Stimulated activated CD8-positive, alpha-beta memory T cell treated with anti-CD3 and anti-CD28 coated beads, Interleukin-4, amount 100 ng/mL, for 4 hours (primary cell): ENCODE measurements around the gene AKR1B1.

Source experiments
- DNase-seq, 2 donors: peaks; one replicate each; pipeline ENCODE4 v3.0.0-alpha.2; 2020; ENCODE audit warnings: low read depth in 2 of 2, low spot score in 1 of 2

AKR1B1 gene

GRCh38 chr7:134420424-134421125 lies 38.3 kb downstream of the AKR1B1 start:
- DNase-seq, result no peak

- no peak for DNase-seq
Measured at GRCh38 chr7:134419875-134420274, 39.0 kb downstream of the AKR1B1 start.

GRCh38 chr7:134419085-134419484 lies 39.8 kb downstream of the AKR1B1 start:
- DNase-seq, result no peak

- no peak for DNase-seq
Measured at GRCh38 chr7:134415700-134416099, 43.2 kb downstream of the AKR1B1 start.

- no peak for DNase-seq
Measured at GRCh38 chr7:134414109-134414508, 44.8 kb downstream of the AKR1B1 start.

- no peak for DNase-seq
Measured at GRCh38 chr7:134407311-134407710, 51.6 kb downstream of the AKR1B1 start.

GRCh38 chr7:134406431-134406830 lies 52.5 kb downstream of the AKR1B1 start:
- no peak for DNase-seq

GRCh38 chr7:134405299-134405698 lies 53.6 kb downstream of the AKR1B1 start:
- DNase-seq, result no peak

GRCh38 chr7:134403062-134403461 lies 55.8 kb downstream of the AKR1B1 start:
- DNase-seq, result no peak

GRCh38 chr7:134400859-134401258 lies 58.0 kb downstream of the AKR1B1 start:
- no peak for DNase-seq

GRCh38 chr7:134396031-134396430 lies 62.9 kb downstream of the AKR1B1 start:
- DNase-seq, result no peak

GRCh38 chr7:134395604-134396003 lies 63.3 kb downstream of the AKR1B1 start:
- no peak for DNase-seq

GRCh38 chr7:134394056-134394455 lies 64.8 kb downstream of the AKR1B1 start:
- DNase-seq, result no peak
